ENCODE results near the gene RECQL5.

- no peak for TF ChIP-seq CTCF (IDR thresholded peaks at IDR 0.05; ENCODE audit: poor library complexity, severe bottlenecking)
- no peak for TF ChIP-seq EP300 (conservative IDR thresholded peaks at IDR 0.05; ENCODE audit: poor library complexity, severe bottlenecking)
Measured at GRCh38 chr17:75697651-75698291, 30.8 kb upstream of the RECQL5 start.

Data from neural cell (in vitro differentiated cells).